HG03159 (cell line): Measurements from ENCODE around the gene SH2D3A.

Experiments
- ATAC-seq: cut with Tn5 transposase; IDR thresholded peaks from one replicate; pipeline ENCODE4 v1.9.1; 2021; ENCODE audit warnings: mild to moderate bottlenecking, moderate library complexity; ENCODE audit not compliant: unreplicated experiment

SH2D3A gene

DNA sequence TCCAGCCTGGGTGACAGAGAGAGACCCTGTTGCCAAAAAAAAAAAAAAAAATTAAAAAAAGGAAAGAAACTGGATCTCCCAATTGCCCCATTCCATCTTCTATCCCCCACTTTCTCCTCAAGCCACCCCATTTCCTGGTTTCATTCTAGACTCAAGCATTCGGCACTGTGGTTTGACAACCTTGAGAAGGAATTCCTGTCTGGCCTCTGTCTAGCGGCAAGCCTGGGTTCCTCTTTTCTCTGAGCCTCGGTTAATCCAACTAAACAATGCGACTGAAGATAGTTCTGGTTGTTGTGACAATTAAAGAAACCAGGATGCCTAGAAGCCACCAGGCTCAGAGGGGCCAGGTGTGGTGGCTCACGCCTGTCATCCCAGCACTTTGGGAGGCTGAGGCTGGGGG, 43.5 kb downstream of the SH2D3A start:
- ATAC-seq, result no peak

GRCh38 chr19:6723108-6723618, 44.1 kb downstream of the SH2D3A start:
- ATAC-seq, result no peak

DNA sequence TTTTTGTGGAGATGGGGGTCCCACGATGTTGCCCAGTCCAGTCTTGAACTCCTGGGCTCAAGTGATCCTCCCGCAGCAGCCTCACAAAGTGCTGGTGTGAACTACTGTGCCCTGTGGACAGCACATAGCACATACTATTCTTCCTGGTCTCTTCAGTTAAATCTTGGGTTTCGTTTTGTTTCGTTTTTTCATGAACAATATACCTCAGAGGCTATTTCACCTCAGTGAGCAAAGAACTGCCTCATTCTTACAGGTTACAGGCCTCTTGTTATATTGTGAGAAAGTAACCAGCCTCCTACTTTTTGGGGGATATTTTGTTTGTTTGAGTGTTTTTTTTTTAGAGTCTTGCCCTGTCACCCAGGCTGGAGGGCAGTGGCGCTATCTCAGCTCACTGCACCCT, 45.5 kb downstream of the SH2D3A start:
- ATAC-seq, result no peak

DNA sequence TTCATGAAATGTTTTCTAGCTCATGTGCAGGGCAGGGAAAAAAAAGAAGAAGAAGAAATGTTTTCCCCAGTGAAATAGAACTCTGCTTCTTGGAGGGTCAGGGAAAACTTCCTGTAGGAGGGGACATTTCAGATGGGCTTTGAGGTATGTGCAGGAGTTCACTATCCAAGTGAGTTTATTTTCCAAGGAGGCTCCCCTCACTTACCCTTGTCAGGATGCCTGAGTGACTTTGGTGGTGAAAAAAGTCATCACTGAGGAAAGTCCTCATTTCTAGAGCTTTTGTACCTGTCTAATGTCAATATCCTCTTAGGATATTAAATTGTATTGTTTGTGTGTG, 46.1 kb downstream of the SH2D3A start:
- no peak for ATAC-seq

DNA sequence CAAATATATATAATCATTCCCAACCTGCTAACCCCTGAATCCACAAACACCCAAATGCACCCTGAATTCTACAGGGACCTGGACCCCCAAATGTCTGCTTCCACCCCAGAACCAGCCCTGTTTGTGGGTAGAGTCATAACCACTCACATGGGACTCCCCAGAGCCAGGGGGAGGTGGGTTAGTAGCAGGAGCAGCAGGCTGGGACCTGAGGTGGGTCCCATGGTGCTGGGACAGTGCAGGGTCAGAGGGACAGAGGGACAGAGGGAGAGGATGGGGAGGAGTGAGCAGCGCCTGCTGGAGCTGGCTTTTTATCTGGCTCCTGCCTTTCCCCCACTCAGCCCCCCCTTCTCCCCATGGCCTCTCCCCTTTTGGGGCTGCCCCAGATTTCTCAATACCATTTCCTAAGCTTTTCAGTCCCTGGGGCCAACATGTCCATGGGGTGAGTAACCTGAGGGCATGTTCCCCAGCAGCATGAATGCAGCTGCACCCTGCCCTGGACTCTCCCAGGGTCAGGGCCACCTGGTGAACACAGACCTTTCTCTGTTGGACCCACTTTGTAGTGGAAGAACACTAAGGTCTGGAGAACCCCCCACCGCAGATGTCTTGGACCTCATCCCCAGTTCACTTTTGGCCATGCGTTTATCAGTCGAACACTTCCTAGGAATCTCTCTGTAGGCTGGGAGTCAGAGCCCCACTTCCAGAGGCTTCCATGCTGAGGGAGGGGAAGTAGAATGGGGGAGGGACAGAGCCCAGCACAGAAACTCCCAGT, 46.7 kb downstream of the SH2D3A start, which contains the start of gene C3:
Gene C3, minus strand, starts transcription at position 282 of the 769 bp plus-strand sequence. Its CDS starts 61 bp downstream, at position 221.
- no peak for ATAC-seq

DNA sequence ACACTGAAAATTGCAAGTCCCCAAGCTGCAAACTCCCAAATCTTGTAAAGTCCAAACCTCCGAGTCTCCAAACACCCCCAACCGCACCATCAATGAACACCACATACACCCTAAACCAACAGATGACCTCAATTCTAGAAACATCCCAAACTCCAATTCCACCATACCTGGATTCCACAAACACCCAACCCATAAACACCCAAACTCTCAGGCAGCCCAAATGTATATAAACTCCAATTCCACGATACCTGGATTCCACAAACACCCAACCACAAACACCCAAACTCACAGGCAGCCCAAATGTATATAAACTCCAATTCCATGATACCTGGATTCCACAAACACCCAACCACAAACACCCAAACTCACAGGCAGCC, 47.3 kb downstream of the SH2D3A start:
- no peak for ATAC-seq

DNA sequence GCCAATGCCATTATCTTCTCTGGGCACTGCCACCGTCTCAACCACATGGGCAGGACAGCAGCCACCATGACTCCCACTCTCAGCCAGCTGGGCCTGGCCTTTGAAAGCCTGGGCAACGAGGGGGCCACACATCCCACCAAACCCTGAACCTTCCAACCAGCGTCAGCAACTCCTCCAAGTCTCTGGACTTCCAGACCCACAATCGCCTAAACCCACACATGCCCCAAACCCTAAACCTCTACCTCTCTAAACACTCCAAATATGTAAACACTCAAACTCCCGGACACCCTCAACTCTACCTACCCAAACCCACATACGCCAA, 47.7 kb downstream of the SH2D3A start:
- ATAC-seq, result no peak

- ATAC-seq, result no peak
These were observed 48.3 kb downstream of the SH2D3A start for GRCh38 chr19:6718741-6719539.

- no peak for ATAC-seq
These were observed 49.0 kb downstream of the SH2D3A start for GRCh38 chr19:6718111-6718740.

GRCh38 chr19:6717441-6717971, 49.7 kb downstream of the SH2D3A start:
- no peak for ATAC-seq

DNA sequence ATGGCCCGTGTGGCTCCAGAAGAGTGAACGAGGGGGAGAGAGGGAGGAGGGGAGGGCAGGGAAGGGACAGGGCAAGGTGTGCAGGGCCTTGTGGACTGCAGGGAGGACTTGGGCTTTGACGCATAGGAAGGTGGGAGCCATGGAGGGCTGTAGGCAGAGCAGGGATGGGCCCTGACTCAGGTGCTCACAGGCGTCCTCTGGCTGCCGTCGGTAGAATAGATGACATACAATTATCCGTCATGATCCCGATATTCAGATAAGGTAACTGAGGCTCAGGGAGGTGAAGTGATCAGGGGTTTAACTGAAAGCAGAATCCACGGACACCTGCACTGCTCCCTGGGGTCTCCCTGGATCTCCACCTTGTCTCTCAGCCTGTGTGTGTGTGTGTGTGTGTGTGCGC, 50.2 kb downstream of the SH2D3A start:
- no peak for ATAC-seq

DNA sequence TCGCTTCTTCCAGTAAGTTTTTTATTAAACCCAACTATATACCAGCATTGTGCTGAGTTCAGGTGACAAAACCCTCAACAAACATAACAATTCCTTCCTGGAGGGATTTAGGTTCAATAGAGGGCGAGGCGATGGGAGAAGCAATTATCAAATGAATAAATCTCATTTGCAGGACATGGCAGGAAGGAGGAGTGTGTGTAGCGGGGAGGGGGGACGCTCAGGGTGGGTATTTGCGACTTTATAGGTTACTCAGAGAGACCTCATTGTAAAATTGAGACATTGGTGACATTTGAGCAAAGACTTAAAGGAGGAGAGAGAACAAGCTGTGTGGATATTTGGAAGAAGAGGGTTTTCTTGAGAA, 50.6 kb downstream of the SH2D3A start:
- ATAC-seq, result no peak

- ATAC-seq, result no peak
These were observed 52.3 kb downstream of the SH2D3A start for GRCh38 chr19:6714749-6715555.

DNA sequence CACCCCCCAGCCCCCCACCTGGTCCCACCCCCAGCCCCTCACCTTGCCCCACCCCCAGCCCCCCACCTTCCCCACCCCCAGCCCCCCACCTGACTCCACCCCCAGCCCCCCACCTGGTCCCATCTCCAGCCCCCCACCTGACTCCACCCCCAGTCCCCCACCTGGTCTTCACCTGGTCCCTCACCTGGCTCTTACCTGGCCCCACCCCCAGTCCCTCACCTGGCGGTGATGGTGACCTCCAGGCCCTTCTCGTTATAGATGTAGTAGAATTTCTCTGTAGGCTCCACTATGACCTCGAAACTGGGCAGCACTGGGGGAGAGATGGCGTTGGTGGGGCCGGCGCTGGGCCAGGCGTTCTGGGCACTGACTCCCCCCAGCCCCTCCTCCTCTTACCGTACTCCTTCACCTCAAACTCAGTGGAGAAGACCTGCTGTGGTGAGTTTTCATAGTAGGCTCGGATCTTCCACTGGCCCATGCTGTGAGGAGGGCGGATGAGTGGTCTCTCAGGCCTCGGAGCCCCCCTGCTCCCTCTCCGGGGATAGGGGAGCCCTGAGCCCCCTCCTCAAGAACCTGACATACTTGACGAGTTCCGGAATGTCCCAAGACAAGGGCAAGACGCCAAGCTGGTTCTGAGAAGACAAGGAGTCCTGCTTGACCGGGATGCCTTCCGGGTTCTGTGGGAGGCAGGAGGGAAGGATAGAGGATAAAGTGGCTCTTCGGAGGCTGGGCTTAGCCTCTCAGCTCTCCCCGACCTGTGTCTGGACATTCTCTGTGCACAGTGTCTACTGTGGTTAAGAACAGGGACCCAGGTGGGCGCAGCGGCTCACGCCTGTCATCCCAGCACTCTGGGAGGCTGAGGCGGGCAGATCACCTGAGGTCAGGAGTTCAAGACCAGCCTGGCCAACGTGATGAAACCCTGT, 53.2 kb downstream of the SH2D3A start:
- no peak for ATAC-seq

- no peak for ATAC-seq
These were observed 54.3 kb downstream of the SH2D3A start for GRCh38 chr19:6712692-6713670.

DNA sequence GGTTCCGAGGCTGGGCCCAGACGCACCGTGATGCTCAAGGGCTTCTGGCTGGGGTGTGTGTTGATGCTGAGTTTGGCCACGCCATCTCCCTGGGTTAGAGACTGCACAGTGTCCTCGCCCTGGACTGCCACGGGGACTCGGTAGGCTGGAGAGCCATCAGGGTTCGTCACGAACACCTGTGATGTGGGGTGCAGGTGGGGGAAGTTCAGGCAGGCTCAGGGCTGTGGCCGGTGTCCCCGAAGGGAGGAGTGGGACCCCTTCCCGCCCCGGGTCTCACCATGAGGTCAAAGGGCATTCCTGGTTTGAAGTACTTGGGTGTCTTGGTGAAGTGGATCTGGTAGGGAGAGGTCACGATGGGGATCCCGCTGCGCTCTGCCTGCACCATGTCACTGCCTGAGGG, 55.0 kb downstream of the SH2D3A start:
- ATAC-seq, result no peak

GRCh38 chr19:6711605-6712004, 55.6 kb downstream of the SH2D3A start:
- no peak for ATAC-seq

GRCh38 chr19:6711078-6711361, 56.2 kb downstream of the SH2D3A start:
- ATAC-seq, result no peak
